HFF-Myc (cell line): ENCODE measurements around the gene KRT34.

Experiments used
- DNase-seq: peaks from one replicate; pipeline ENCODE4 v3.0.0-alpha.2; 2011; ENCODE audit warnings: low read depth; ENCODE audit errors: extremely low read depth
- H3K4me3 ChIP-seq: replicated peaks from 2 replicates; pipeline ENCODE4 v1.5.1; 2011; ENCODE audit warnings: low read depth, mild to moderate bottlenecking, control low read depth, low read length
- CTCF ChIP-seq: IDR thresholded peaks from 2 replicates; pipeline ENCODE4 v1.5.1; 2012; ENCODE audit warnings: mild to moderate bottlenecking, low read depth, low read length, control low read depth; ENCODE audit errors: missing control alignments

KRT34 gene

GRCh38 chr17:41415411-41415810 lies 33.3 kb upstream of the KRT34 start:
- TF ChIP-seq CTCF, result no peak
- H3K4me3 ChIP-seq, result no peak overlapping the region
- no peak for DNase-seq

- H3K4me3 ChIP-seq, result no peak overlapping the region
- no peak for DNase-seq
- no peak for TF ChIP-seq CTCF
Measured at GRCh38 chr17:41413982-41414381, 31.9 kb upstream of the KRT34 start.

- no peak for TF ChIP-seq CTCF
- no peak overlapping the region for H3K4me3 ChIP-seq
- no peak for DNase-seq
Measured at GRCh38 chr17:41413353-41413957, 31.3 kb upstream of the KRT34 start.

GRCh38 chr17:41411072-41411840 lies 29.1 kb upstream of the KRT34 start:
- no peak for TF ChIP-seq CTCF
- no peak for DNase-seq
- H3K4me3 ChIP-seq, result no peak overlapping the region

- TF ChIP-seq CTCF, result no peak
- H3K4me3 ChIP-seq, result no peak overlapping the region
Measured at GRCh38 chr17:41407226-41407625, 25.1 kb upstream of the KRT34 start.

GRCh38 chr17:41406205-41406604 lies 24.1 kb upstream of the KRT34 start:
- no peak for TF ChIP-seq CTCF
- no peak for DNase-seq
- no peak overlapping the region for H3K4me3 ChIP-seq

More at GRCh38 chr17:41407226-41407625, 25.1 kb upstream of the KRT34 start:
- no peak for DNase-seq
